ENCODE data around the gene SFT2D2.
A peak's percentile ranks its signal among the peaks of the same experiment; 100 is the strongest.

The SFT2D2 gene

GRCh38 chr1:168223261-168223660 is 2.5 kb upstream of the SFT2D2 start:
- DNase-seq (ENCODE audit: low read depth in 2 of 2), result no peak

- no peak for DNase-seq (ENCODE audit: low read depth in 2 of 2)
Measured at GRCh38 chr1:168223681-168224540, 1.9 kb upstream of the SFT2D2 start.

GRCh38 chr1:168224991-168225390 is 813 bp upstream of the SFT2D2 start:
- DNase-seq (ENCODE audit: low read depth in 2 of 2), result no peak

GRCh38 chr1:168227620-168228019 is 1.8 kb downstream of the SFT2D2 start:
- DNase-seq (ENCODE audit: low read depth in 2 of 2), result no peak

GRCh38 chr1:168229893-168230292 is 4.1 kb downstream of the SFT2D2 start:
- DNase-seq (ENCODE audit: low read depth in 2 of 2), result no peak

GRCh38 chr1:168230709-168231108 is 4.9 kb downstream of the SFT2D2 start:
- no peak for DNase-seq (ENCODE audit: low read depth in 2 of 2)

- peak; percentile 12 to 23 for DNase-seq (ENCODE audit: low read depth in 2 of 2)
Measured at GRCh38 chr1:168234846-168235547, 9.2 kb downstream of the SFT2D2 start.

- DNase-seq (ENCODE audit: low read depth in 2 of 2), result no peak
Measured at GRCh38 chr1:168235548-168235885, 9.7 kb downstream of the SFT2D2 start.

GRCh38 chr1:168235937-168236336 is 10.1 kb downstream of the SFT2D2 start:
- DNase-seq (ENCODE audit: low read depth in 2 of 2), result no peak

- DNase-seq (ENCODE audit: low read depth in 2 of 2), result no peak
Measured at GRCh38 chr1:168236836-168237611, 11.2 kb downstream of the SFT2D2 start.

- no peak for DNase-seq (ENCODE audit: low read depth in 2 of 2)
Measured at GRCh38 chr1:168243198-168243597, 17.4 kb downstream of the SFT2D2 start.

GRCh38 chr1:168243636-168244212 is 17.9 kb downstream of the SFT2D2 start:
- DNase-seq (ENCODE audit: low read depth in 2 of 2), result no peak

GRCh38 chr1:168245042-168245441 is 19.2 kb downstream of the SFT2D2 start:
- DNase-seq (ENCODE audit: low read depth in 2 of 2), result no peak

GRCh38 chr1:168246506-168246905 is 20.7 kb downstream of the SFT2D2 start:
- DNase-seq (ENCODE audit: low read depth in 2 of 2), result no peak

GRCh38 chr1:168252204-168252733 is 26.5 kb downstream of the SFT2D2 start:
- no peak for DNase-seq (ENCODE audit: low read depth in 2 of 2)

GRCh38 chr1:168256164-168256563 is 30.4 kb downstream of the SFT2D2 start:
- no peak for DNase-seq (ENCODE audit: low read depth in 2 of 2)

- no peak for DNase-seq (ENCODE audit: low read depth in 2 of 2)
Measured at GRCh38 chr1:168257397-168257796, 31.6 kb downstream of the SFT2D2 start.

GRCh38 chr1:168259567-168259966 is 33.8 kb downstream of the SFT2D2 start:
- no peak for DNase-seq (ENCODE audit: low read depth in 2 of 2)

GRCh38 chr1:168260393-168260792 is 34.6 kb downstream of the SFT2D2 start:
- DNase-seq (ENCODE audit: low read depth in 2 of 2), result no peak

- no peak for DNase-seq (ENCODE audit: low read depth in 2 of 2)
Measured at GRCh38 chr1:168261390-168261789, 35.6 kb downstream of the SFT2D2 start.

GRCh38 chr1:168263130-168263529 is 37.3 kb downstream of the SFT2D2 start:
- DNase-seq (ENCODE audit: low read depth in 2 of 2), result no peak

GRCh38 chr1:168264296-168264695 is 38.5 kb downstream of the SFT2D2 start:
- no peak for DNase-seq (ENCODE audit: low read depth in 2 of 2)
